Right hindlimb (tissue), 1 donor: ENCODE measurements around the gene GHRL.
"Not testable (repeated sequence)": the region's sequence is repeated elsewhere in the genome, so short reads cannot be mapped to it uniquely, and the experiment has no call there.

Experiments
- DNase-seq: peaks from one replicate; pipeline ENCODE4 v3.0.0-alpha.2; 2018

The GHRL gene

DNA sequence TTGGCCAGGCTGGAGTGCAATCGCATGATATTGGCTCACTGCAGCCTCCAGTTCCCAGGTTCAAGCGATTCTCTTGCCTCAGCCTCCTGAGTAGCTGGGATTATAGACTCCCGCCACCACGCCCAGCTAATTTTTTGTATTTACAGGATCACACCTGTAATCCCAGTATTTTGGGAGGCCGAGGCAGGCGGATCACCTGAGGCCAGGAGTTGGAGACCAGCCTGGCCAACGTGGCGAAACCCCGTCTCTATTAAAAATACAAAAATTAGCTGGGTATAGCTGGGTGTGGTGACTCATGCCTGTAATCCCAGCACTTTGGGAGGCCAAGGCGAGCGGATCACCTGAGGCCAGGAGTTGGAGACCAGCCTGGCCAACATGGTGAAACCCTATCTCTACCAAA lies 20.3 kb downstream of the GHRL start:
- not testable (repeated sequence) for DNase-seq

DNA sequence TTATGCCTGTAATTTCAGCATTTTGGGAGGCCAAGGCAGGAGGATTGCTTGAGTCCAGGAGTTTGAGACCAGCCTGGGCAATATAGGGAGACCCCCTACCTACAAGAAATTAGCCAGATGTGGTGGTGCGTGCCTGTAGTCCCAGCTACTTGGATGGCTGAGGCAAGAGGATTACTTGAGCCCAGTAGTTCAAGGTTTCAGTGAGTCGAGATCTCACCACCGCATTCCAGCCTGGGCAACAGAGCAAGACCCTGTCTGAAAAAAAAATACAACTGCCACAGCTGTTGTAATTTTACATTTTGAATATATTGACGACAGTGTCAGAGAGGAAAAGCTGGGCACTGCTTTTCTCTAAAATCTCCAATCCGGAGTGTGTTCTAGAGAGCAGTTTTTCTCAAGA lies 23.3 kb downstream of the GHRL start:
- no peak for DNase-seq

DNA sequence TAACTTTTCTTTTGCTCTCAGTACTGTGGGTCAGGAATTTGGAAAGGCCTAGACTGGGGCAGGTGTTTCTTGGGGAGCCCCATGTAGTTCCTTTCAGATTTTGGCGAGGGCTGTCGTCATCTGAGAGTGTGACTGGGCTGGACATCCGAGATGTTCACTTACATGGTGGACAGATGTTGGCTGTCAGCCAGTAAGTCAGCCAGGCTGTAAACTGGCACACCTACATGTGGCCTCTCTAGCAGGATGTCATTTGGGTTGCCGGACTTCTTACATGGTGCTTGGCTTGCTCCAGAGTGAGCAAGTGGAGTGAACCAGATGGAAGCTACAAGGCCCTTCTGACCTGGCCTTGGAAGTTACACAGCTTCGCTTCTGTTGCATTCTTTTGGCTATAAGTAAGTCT lies 23.8 kb downstream of the GHRL start:
- no peak for DNase-seq

DNA sequence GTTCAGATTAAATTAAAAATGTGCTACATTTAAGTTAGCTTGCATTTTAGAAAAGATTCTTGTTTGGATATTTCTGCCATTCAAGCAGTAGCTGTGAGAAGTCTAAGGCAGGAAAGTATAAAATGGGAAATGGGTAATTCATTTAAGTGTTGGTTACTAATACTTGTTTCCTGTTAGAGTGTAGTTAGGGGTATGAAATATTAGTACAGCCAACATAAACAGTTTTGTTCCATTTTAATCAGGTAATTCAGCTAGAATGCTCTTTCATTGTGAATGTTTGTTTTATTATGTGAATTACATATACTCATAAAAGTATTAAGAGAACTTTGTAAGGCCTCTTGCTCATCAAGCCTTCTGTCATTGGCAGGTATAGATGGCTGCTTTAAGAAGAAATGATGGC lies 24.6 kb downstream of the GHRL start:
- no peak for DNase-seq

DNA sequence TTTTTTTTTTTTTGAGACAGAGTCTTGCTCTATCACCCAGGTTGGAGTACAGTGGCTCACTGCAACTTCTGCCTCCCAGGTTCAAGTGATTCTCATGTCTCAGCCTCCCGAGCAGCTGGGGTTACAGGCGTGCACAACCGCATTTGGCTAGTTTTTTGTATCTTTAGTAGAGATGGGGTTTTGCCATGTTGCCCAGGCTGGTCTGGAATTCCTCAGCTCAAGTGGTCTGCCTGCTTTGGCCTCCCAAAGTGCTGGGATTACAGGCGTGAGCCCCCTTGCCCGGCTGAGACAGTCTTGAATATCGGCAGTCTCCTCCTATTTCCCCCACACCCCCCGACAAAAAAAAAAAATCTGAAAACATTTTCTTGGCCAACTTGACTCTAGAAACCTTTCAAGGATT lies 25.8 kb downstream of the GHRL start:
- DNase-seq: not testable (repeated sequence)

DNA sequence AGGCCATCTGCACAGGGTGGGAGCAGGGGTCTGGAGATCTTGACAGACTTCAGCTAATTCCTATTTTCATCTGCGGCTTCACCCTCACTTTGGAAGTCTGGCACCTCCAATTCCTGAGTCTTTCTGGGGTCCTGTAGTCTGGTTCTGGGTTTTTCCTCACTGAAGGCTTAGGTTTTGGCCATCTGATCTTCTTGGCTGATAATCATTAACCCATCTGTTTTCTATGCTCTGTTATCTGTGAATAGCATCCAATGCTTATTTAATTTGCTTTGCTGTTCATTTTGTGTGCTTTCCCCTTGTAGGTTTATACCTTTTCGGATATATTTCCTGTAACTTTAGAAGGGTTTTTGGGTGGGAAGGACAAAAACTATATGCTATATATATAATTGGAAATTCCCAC lies 26.9 kb downstream of the GHRL start:
- no peak for DNase-seq

DNA sequence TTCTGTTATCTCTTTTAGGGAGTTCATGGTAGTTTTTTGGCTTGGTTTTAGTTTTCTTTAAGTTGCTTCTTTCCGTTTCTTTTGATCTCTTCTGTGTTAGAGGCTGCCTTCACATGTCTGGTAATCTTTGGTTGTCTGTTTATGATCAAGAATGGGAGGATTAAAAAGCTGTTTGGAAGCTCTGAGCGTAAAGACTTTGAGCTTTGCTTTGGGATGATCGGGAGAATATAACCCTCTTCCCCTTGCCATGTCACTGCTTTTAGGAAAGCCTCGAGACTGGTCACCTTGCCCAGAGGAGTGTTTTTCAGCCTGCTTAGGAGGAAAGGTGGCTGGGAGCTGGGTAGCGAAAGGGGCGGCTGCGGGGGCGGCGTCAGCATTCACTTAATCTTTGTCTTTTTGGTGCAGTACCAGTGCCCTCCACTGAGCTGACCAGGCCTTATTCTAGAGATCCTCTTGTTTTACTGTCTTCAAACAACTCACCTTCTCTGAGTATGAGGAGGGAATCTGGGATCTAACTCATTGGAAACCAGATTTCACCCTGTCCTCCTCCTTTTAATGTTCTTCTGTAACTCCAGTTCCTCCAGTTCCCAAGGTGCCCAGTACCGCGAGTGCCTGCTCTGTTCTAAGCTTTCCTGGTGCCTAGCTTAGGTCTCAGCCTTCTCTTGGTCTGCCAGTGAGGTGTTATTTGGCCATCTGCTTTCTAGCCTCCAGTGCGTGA lies 28.9 kb downstream of the GHRL start:
- no peak for DNase-seq

DNA sequence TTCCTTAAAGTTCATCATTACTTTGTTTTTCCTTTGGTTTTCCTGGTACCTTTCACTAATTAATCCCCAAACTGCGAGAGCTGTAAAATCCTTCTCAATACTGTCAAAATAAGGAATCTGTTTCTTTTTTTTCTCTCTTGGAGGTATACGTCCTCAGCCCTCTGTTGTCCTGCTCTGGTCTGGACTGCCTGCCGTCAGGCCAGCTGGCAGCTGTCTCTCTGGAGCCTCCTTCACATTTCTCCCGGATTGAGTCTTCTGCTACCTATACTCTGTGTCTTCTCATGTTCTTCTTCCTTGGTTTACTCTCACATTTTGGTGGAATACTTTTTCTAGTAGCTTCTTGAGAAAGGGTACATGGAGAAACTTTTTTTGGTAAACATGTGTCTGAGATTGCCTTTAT lies 30.7 kb downstream of the GHRL start:
- no peak for DNase-seq

DNA sequence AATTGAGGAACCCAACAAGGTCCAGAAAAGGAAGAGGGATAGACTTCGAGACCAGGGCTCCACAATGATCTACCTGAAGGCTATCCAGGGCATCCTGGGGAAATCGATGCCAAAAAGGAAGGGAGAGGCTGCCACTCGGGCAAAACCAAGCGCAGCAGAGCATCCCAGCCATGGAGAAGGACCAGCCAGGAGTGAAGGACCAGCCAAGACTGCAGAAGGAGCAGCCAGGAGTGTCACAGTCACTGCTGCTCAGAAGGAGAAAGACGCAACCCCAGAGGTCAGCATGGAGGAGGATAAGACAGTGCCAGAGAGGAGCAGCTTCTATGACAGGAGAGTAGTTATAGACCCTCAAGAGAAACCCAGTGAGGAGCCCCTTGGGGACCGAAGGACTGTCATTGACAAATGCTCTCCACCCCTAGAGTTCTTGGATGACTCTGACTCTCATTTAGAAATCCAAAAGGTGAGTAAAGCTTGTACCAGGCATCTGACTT lies 32.5 kb downstream of the GHRL start:
- no peak for DNase-seq

DNA sequence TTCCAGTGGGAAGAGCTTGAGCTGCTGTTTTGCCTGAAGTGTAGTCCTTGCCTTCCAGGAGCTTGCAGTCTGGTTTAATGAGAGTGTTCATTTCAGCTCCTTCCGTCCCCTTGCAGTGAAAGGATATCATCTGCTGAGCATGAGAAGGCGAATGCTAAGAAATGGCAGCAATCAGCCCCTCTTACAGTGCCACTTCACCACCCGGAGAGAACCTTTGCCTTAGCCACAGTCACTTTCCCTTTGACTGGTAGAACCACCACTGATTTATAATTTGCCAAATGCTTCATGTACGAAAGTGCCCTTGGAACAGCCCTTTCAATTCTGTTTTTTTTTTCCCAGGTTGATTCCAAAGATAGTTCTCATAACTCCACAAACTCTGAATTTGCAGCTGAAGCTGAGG lies 32.9 kb downstream of the GHRL start:
- DNase-seq: no peak

DNA sequence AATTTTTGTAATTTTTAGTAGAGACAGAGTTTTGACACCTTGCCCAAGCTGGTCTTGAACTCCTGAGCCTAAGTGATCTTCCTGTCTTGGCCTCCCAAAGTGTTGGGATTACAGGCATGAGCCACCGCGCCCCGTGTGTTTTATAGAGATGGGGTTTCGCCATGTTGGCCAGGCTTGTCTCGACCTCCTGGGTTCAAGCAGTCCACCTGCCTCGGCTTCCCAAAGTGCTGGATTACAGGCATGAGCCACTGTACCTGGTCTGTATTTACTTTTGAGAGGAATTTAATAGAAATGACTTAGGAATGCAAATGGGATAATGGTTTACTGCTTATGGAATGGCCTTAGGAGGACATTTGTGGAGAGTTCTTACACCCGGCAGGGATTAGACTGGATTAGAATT lies 33.7 kb downstream of the GHRL start:
- no peak for DNase-seq

DNA sequence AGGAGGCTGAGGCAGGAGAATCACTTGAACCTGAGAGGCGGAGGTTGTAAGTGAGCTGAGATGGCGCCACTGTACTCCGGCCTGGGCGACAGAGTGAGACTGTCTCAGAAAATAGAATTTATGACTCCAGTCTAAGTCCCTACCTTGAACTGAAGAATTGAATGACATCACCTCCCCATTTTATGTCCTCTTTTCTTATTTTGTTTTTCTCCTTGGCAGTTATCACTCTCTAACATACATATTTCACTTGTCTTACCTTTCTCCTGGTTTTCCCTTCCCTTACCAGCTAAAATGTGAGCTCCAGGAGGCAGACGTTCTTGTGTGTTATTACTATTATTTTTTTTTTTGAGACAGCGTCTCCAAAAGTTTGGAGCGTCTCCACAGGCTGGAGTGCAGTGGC lies 36.9 kb downstream of the GHRL start:
- no peak for DNase-seq

DNA sequence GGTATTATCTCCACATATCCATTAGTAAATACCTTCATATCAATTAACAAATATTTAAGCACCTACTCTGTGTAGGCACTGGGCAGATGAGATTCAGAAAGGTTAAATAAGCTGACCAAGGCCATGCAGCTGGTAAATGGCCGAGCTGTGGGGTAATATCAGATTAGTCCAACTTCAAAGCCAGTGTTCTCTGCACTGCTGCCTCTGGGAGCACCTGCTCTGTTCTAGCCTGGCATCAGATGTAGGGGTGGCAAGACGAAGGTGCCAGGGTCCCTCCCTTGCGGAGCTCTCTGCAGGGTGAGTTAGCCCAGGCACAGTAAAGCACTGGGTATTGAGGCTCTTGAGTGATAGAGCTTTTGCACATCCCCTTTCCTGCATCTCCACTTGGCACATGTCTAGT lies 39.0 kb downstream of the GHRL start:
- no peak for DNase-seq

DNA sequence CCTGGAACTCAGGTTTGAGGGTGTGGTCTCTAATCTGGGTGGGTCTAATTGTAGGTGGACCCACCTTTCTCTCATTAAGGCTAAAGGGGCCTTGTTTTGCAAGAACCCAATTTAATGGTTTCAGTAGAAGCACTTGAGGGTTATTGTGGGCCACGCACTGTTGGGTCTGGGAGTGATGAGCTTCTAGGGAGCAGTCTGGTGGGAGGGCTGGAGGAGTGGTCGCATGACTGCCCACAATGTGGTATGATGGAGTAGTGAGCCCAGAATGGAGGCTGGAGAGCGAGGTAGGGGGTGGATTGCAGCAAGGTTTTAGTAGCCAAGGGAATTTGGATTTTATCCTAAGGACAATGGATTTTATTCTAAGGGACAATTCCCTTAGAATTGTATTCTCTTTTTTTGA lies 41.7 kb downstream of the GHRL start:
- DNase-seq: no peak

DNA sequence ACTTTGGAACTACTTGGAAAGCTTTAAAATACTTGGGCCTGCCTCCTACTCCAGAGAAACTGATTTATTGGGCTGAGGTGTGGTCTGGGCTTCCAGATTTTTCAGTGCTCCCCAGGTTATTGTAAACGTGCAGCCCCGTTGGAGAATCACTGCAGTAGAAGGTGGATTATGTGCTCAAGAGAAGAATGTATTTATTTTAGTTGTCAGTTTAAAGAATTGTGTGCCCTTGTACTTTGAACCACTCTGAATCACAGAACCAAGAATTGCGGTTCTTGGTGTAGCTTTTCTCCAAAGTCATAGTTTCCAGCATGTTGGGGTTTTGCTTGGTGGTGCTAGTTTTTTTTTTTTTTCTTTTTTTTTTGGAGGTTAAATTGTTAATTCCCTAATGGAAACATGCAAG lies 42.9 kb downstream of the GHRL start:
- DNase-seq: no peak

DNA sequence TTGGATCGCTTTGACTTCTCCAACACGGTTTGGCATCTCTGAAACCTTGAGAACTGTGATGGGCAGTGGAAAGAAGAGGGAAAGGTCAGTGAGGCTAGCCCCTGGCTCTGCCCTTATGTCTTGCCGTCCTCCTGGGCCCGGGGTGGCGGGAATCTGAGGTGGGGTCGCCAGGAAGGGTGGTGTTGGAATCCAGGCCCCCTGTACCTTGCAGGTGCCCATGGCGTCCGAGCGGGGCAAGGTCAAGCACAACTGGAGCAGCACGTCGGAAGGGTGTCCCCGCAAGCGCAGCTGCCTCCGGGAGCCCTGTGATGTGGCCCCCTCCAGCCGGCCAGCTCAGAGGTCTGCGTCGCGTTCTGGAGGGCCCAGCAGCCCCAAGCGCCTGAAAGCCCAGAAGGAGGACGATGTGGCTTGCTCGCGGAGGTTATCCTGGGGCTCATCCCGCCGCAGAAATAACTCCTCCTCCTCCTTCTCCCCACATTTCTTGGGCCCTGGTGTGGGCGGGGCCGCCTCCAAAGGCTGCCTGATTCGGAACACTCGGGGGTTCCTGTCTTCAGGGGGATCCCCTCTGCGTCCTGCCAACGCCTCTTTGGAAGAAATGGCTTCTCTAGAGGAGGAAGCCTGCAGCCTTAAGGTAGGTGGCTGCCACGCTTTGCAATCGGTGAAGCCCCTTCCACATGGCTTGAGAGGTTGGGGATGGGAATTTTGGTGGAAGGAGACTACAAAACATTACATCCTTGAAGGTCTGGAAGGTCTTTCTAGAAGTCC lies 43.6 kb downstream of the GHRL start:
- peak; percentile 36 for DNase-seq

DNA sequence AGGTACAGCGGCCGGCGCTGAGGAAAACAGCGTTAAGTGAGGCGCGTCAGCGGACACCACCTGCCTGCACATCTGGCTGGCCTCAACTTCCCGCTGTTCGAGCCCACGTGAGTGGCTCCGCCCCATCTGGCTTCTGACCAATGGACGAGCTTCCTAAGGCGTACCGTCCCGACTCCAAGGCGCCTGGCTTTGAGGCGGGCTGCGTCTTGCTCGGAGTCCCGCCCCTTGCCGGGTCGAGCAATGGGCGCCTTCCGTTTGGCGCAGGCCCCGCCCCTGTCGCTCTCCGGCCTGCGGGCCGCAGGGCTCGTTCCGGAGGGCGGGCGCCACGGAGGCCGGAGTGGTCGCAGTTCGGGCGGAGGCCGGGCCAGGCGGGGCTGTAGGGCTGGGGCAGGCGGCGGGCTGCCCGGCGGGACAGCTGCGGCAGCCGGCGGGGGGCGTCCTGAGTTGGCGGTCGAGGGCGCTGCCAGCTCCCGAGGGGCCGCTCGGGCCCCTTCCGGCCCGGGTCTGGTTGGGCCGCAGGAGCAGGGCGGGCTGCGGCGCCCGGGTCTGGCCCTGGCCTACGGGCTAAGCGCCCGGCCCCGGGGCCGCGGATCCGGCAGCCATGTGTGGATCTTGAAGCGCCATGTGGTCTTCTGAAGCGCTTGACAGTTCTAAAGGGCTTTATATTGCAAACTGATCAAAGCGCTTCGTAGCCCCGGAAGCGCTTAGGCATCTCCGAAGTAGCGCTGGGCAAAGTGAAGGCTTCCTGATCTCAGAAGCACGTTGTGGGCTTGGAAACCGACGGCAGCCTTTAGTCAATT lies 44.4 kb downstream of the GHRL start, which contains the start of gene TATDN2:
TSS of gene TATDN2 (plus strand) at position 276 of the 800 bp plus-strand sequence. CDS start 742 bp downstream, outside the sequence.
- peak; percentile 97 for DNase-seq

DNA sequence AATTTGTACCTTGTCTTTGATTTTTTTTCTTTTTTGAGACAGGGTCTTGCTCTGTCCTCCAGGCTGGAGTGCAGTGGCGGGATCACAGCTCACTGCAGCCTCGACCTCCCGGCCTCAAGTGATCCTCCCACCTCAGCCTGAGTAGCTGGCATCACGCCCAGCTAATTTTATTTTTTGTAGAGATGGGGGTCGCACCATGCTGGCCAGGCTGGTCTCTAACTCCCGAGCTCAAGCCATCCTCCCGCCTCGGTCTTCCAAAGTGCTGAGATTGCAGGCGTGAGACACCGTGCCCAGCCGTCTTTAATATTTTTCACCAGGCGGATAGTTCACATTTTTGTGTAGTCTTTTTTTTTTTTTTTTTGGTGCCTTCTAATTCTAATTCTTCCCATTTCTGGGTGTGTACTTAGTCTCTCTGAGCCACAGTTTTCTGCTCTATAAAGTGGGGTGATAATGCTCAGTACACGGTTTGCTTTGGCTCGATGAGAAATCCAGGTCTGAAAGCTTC lies 45.0 kb downstream of the GHRL start:
- DNase-seq: no peak

DNA sequence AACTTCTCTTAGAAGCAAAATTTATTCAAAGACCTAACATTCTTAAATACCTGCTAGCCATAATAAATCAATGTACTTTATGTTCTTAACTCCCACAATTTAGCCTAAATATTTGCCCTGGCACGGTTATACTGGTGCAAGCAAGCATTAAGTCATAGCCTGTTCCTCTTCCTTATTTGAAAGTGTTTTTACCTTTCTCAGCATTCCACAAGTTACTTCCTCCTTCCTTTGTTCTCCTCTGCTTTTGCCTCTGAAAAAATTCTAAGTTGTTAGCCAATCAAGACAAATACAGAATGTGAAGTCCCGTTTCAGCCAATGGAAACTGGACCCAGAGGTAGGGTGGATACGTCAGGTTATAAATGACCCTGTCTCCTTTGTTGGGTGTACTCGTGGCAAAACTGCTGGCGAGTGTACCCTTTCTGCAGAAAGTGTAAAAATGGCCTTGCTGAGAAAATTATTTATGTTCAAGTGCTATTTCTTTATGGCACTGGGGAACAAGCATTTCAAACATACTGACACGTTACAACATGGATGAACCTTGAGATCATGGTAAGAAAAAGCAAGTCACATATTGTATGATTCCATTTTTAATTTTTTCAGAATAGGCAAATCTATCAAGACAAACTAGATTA lies 47.5 kb downstream of the GHRL start:
- no peak for DNase-seq

DNA sequence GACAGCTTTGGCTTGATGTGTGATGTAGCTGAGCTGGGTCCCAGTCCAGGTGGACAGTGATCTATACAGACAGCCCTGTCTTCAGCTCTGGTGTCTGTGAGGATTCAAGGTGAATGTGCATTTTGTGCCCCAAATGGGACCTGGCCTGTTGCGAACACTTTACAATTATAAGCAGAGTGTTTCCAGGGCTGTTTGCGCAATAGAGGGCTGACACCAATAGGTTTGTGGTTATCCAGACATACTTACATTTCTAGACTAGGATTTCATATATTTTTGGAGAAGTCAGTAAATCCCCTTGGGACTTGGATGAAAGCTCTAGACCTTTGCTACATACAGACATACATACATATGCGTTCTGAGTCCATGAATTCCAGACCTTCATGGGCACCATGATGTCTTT lies 48.7 kb downstream of the GHRL start:
- no peak for DNase-seq

DNA sequence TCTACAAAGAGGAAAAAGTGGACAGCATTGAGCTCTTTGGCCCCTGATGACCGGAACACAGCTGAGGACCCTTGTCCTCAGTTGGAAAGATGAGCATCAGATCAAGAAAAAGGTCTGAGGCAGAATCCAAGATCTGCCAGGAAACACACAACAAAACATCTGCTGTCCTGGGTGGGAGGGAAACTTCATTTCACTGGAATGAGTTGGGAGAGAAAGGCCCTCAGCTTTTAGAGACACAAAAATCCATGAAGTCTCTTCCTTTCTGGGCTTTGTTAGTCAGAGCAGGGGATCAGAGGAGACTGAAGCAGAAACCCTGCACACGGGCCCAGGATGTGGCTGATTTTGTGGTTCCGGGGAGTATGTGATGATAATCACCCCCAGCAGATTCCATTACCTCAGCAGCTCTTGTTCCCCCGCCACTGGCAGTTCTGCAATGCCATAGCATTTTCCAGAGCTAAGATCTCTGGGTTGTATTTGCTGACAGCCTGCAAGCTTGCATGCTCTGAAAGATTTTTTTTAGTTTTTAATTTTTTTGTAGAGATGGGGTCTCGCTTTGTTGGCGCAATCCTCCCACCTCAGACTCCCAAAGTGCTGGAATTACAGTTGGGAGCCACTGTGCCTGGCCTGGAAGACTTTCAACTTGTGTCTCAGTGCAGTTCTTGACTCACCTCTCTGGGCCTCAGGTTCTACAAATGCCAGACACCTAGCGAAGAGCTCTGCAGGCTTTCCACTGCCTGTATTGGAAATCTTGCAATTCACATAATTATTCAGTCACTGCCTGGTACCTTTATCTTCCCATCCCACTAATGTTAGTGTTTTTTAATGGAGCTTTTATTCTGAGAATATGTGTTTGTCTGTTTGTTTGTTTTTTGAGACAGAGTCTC lies 50.3 kb downstream of the GHRL start:
- no peak for DNase-seq

DNA sequence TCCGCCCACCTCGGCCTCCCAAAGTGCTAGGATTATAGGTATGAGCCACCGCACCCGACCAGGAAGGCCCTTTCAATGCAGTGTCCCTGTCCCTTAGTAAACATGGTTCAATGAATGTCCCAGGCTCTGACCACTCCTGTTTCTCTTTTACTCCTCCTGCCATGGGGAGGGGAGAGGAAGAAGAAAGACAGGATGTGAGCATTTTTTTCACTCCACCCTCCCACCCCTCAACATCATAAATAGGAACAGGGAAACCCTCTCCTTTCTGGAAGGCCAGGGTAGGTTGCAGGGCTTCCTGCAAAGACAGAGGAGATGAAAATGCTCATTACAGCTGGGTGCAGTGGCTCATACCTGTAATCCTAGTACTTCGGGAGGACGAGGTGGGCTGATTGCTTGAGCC lies 51.9 kb downstream of the GHRL start:
- DNase-seq: no peak
